Liver (tissue), 9 donors: Measurements from ENCODE around the gene MOGAT2. TPM values are rescaled to one million over a fixed set of nuclear protein-coding genes. Genes with fewer than 3 reads are reported as not detected.

ENCODE experiments used
- DNase-seq: peaks from one replicate; pipeline ENCODE4 v3.0.0-alpha.2; 2017; ENCODE audit warnings: low spot score
- H3K27ac ChIP-seq, 2 donors: one replicate each; pipeline ENCODE4 v1.7.0; 2013; ENCODE audit warnings: inconsistent platforms in 2 of 2, low read length in 2 of 2, control low read depth in 1 of 2, low read depth in 1 of 2, mild to moderate bottlenecking in 1 of 2
- H3K27me3 ChIP-seq, 4 donors: one replicate each; pipeline versions ENCODE4 v1.6.1 to v1.7.0; 2013; ENCODE audit warnings: low read length in 3 of 4, inconsistent platforms in 1 of 4, mild to moderate bottlenecking in 1 of 4, moderate library complexity in 1 of 4; ENCODE audit not compliant: control insufficient read depth in 4 of 4, insufficient read depth in 4 of 4
- H3K36me3 ChIP-seq, 4 donors: one replicate each; pipeline versions ENCODE4 v1.6.1 to v1.7.0; 2013; ENCODE audit warnings: low read length in 3 of 4, mild to moderate bottlenecking in 3 of 4, low read depth in 1 of 4, moderate library complexity in 1 of 4; ENCODE audit not compliant: control insufficient read depth in 4 of 4, insufficient read depth in 3 of 4
- H3K4me1 ChIP-seq, 4 donors: one replicate each; pipeline versions ENCODE4 v1.6.1 to v1.7.0; 2013; ENCODE audit warnings: low read length in 3 of 4, mild to moderate bottlenecking in 3 of 4, moderate library complexity in 1 of 4; ENCODE audit not compliant: control insufficient read depth in 4 of 4, insufficient read depth in 4 of 4
- H3K4me3 ChIP-seq, 3 donors: one replicate each; pipeline versions ENCODE4 v1.6.1 to v1.7.0; 2013; ENCODE audit warnings: low read length in 3 of 3, control low read depth in 1 of 3, low read depth in 1 of 3, mild to moderate bottlenecking in 1 of 3
- H3K9ac ChIP-seq, 2 donors: one replicate each; pipeline ENCODE4 v1.7.0; 2013; ENCODE audit warnings: low read length in 2 of 2, mild to moderate bottlenecking in 2 of 2, moderate library complexity in 2 of 2, control low read depth in 1 of 2, low read depth in 1 of 2
- H3K9me3 ChIP-seq, 4 donors: one replicate each; pipeline versions ENCODE4 v1.6.1 to v1.7.0; 2013; ENCODE audit warnings: low read length in 3 of 4; ENCODE audit not compliant: control insufficient read depth in 4 of 4
- ATF3 ChIP-seq: IDR thresholded peaks from 2 replicates; pipeline ENCODE4 v1.6.1; 2016; ENCODE audit warnings: antibody characterized with exemption
- EGR1 ChIP-seq, 2 donors: IDR thresholded peaks; 2 replicates each; pipeline ENCODE4 v1.6.1; 2016 to 2018; ENCODE audit warnings: antibody characterized with exemption in 2 of 2, low read depth in 2 of 2
- FOXA1 ChIP-seq: IDR thresholded peaks from 2 replicates; pipeline ENCODE4 v1.6.1; 2016; ENCODE audit warnings: antibody characterized with exemption
- FOXA2 ChIP-seq: IDR thresholded peaks from 2 replicates; pipeline ENCODE4 v1.6.1; 2016; ENCODE audit warnings: antibody characterized with exemption
- GABPA ChIP-seq, 2 donors: IDR thresholded peaks in 1 of 2; conservative IDR thresholded peaks in 1 of 2; 2 replicates each; pipeline ENCODE4 v1.6.1; 2016; ENCODE audit warnings: antibody characterized with exemption in 2 of 2, mild to moderate bottlenecking in 1 of 2, moderate library complexity in 1 of 2
- HNF4A ChIP-seq, 2 donors: conservative IDR thresholded peaks; 2 replicates each; pipeline ENCODE4 v1.6.1; 2016; ENCODE audit warnings: antibody characterized with exemption in 2 of 2, mild to moderate bottlenecking in 2 of 2
- HNF4G ChIP-seq: IDR thresholded peaks from 2 replicates; pipeline ENCODE4 v1.6.1; 2016; ENCODE audit warnings: antibody characterized with exemption
- JUND ChIP-seq, 2 donors: IDR thresholded peaks; 2 replicates each; pipeline ENCODE4 v1.6.1; 2016; ENCODE audit warnings: antibody characterized with exemption in 2 of 2
- NR2F2 ChIP-seq: IDR thresholded peaks from 2 replicates; pipeline ENCODE4 v1.6.1; 2016; ENCODE audit warnings: antibody characterized with exemption
- RAD21 ChIP-seq, 2 donors: IDR thresholded peaks; 2 replicates each; pipeline ENCODE4 v1.6.1; 2016; ENCODE audit warnings: antibody characterized with exemption in 2 of 2, mild to moderate bottlenecking in 2 of 2
- REST ChIP-seq: IDR thresholded peaks from 2 replicates; pipeline ENCODE4 v1.6.1; 2016; ENCODE audit warnings: antibody characterized with exemption, mild to moderate bottlenecking
- RXRA ChIP-seq, 2 donors: IDR thresholded peaks; 2 replicates each; pipeline ENCODE4 v1.6.1; 2017 to 2018; ENCODE audit warnings: antibody characterized with exemption in 2 of 2, mild to moderate bottlenecking in 1 of 2
- SP1 ChIP-seq: IDR thresholded peaks from 2 replicates; pipeline ENCODE4 v1.6.1; 2018; ENCODE audit warnings: antibody characterized with exemption, mild to moderate bottlenecking
- TAF1 ChIP-seq: conservative IDR thresholded peaks from 2 replicates; pipeline ENCODE4 v1.6.1; 2016; ENCODE audit warnings: antibody characterized with exemption, mild to moderate bottlenecking
- YY1 ChIP-seq: IDR thresholded peaks from 2 replicates; pipeline ENCODE4 v1.6.1; 2016; ENCODE audit warnings: antibody characterized with exemption, mild to moderate bottlenecking
- whole genome bisulfite sequencing: extraction: QIAGEN DNeasy Blood & Tissue Kit; methylation state at CpG from one replicate; pipeline ENCODE4 v1.1.7; 2013; 5-methylcytosine and 5-hydroxymethylcytosine counted together
- polyA plus RNA-seq, 2 donors: library from polyadenylated mRNA; stranded (reverse) in 1 of 2; unstranded in 1 of 2; fragments of 200-250 nt in 1 of 2; fragments of >200 nt in 1 of 2; fragmentation: Nextera tagmentation in 1 of 2; extraction: Ambion mirVana in 1 of 2; gene quantifications; one replicate each; pipeline versions ENCODE4 v1.2.1 to v1.2.3, GENCODE V29; 2013 to 2015
- total RNA-seq, 2 donors: library from RNA; depleted of rRNA; stranded (reverse); fragments of >200 nt; gene quantifications; one replicate each; pipeline ENCODE4 v1.2.3, GENCODE V29; 2014
- TF ChIP-seq, protein P1 (sequence below): IDR thresholded peaks from 2 replicates; pipeline ENCODE4 v1.6.1; 2016; ENCODE audit warnings: antibody characterized with exemption
- TF ChIP-seq, protein P2 (sequence below): IDR thresholded peaks from 2 replicates; pipeline ENCODE4 v1.6.1; 2016; ENCODE audit warnings: antibody characterized with exemption
- TF ChIP-seq, protein P3 (sequence below): fragments of 150-350 bp; IDR thresholded peaks from 2 replicates; pipeline ENCODE4 v1.5.1; 2017; ENCODE audit warnings: improper control_type of control experiment, low read depth, low read length; ENCODE audit not compliant: missing input control
- donor health status: healthy.
- donor health status: healthy.
- donor health status: healthy.
- donor health status: healthy.
- donor health status: healthy.

Gene MOGAT2
- total and polyA plus RNA-seq, 4 donors: 1.0 to 92.4 (median 37.6) TPM

- H3K4me1 ChIP-seq: no peaks in the 10 kb centered on the region
- WGBS: 88% methylated on average over 12 of the region's 12 CpGs
- no peak overlapping the region for H3K4me3 ChIP-seq
- no peaks in the 10 kb centered on the region for H3K9me3 ChIP-seq
- TF ChIP-seq GABPA (IDR thresholded peaks at IDR 0.05 in 1 of 2, conservative IDR thresholded peaks at IDR 0.05 in 1 of 2) (no peak), FOXA1 (no peak), TAF1 (no peak), SP1 (no peak)
- TF ChIP-seq, protein P1, sequence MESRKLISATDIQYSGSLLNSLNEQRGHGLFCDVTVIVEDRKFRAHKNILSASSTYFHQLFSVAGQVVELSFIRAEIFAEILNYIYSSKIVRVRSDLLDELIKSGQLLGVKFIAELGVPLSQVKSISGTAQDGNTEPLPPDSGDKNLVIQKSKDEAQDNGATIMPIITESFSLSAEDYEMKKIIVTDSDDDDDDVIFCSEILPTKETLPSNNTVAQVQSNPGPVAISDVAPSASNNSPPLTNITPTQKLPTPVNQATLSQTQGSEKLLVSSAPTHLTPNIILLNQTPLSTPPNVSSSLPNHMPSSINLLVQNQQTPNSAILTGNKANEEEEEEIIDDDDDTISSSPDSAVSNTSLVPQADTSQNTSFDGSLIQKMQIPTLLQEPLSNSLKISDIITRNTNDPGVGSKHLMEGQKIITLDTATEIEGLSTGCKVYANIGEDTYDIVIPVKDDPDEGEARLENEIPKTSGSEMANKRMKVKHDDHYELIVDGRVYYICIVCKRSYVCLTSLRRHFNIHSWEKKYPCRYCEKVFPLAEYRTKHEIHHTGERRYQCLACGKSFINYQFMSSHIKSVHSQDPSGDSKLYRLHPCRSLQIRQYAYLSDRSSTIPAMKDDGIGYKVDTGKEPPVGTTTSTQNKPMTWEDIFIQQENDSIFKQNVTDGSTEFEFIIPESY: no peak
- no peaks in the 10 kb centered on the region for H3K27me3 ChIP-seq
- no peak overlapping the region for H3K27ac ChIP-seq
- no peaks in the 10 kb centered on the region for H3K36me3 ChIP-seq
- no peak overlapping the region for H3K9ac ChIP-seq
- no peak for DNase-seq
Measured at GRCh38 chr11:75677909-75678308, 39.7 kb upstream of the MOGAT2 start.

DNA sequence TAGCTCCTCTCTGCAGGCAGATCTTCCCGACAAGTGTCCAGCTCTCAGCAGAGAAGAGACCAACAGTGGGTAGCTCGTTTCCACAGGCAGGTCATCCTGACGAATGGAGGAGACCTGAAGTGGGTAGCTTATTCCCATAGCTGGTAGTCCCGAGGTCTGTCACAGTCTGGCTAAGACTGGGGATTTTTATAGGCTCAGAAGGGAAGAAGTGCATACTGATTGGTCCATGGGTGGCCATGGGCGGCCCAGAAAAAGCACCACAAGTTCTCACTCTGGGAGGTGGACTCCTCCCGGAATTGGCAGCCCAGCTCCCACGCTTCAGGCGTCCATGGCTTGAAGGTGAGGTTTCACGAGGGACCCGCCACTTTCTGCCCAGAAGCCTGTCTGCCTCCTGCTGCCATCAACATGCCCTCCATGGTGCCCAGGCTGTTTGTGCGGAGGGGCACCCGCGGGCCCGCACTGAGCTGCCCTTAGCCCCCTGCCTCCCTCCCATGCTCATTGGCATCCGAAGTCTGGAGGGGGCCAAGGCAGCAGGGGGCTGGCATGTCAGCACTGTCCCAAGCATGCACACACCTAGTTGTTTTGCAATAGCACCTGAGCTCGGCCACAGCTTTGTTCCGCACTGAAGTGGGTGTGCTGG, 38.9 kb upstream of the MOGAT2 start:
- H3K4me1 ChIP-seq: no peaks in the 10 kb centered on the region
- no peaks in the 10 kb centered on the region for H3K9me3 ChIP-seq
- DNase-seq: no peak
- H3K27ac ChIP-seq: no peak overlapping the region
- H3K9ac ChIP-seq: no peak overlapping the region
- TF ChIP-seq SP1 (no peak), FOXA2 (no peak), FOXA1 (no peak), TAF1 (no peak), HNF4G (no peak), REST (no peak), YY1 (no peak), RAD21 (IDR thresholded peaks at IDR 0.05) (no peak)
- TF ChIP-seq, protein P2, sequence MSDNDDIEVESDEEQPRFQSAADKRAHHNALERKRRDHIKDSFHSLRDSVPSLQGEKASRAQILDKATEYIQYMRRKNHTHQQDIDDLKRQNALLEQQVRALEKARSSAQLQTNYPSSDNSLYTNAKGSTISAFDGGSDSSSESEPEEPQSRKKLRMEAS: no peak
- WGBS: 75% methylated on average over 17 of the region's 17 CpGs
- no peaks in the 10 kb centered on the region for H3K27me3 ChIP-seq
- H3K36me3 ChIP-seq: no peaks in the 10 kb centered on the region
- no peak overlapping the region for H3K4me3 ChIP-seq

- Histone ChIP-seq H3K4me3 (no peak overlapping the region), H3K27ac (no peak overlapping the region), H3K36me3 (no peaks in the 10 kb centered on the region), H3K9ac (no peak overlapping the region), H3K9me3 (no peaks in the 10 kb centered on the region), H3K27me3 (no peaks in the 10 kb centered on the region), H3K4me1 (no peaks in the 10 kb centered on the region)
- no peak for DNase-seq
- 80% methylated on average over 11 of the region's 11 CpGs for WGBS
- TF ChIP-seq EGR1 (IDR thresholded peaks at IDR 0.05; ENCODE audit: low read depth in 2 of 2) (no peak), HNF4G (no peak), FOXA2 (no peak), RAD21 (IDR thresholded peaks at IDR 0.05) (no peak), GABPA (IDR thresholded peaks at IDR 0.05 in 1 of 2, conservative IDR thresholded peaks at IDR 0.05 in 1 of 2) (no peak), HNF4A (conservative IDR thresholded peaks at IDR 0.05) (no peak), FOXA1 (no peak), ATF3 (no peak), JUND (IDR thresholded peaks at IDR 0.05) (no peak), RXRA (IDR thresholded peaks at IDR 0.05) (no peak), NR2F2 (no peak), YY1 (no peak)
- TF ChIP-seq, protein P3, sequence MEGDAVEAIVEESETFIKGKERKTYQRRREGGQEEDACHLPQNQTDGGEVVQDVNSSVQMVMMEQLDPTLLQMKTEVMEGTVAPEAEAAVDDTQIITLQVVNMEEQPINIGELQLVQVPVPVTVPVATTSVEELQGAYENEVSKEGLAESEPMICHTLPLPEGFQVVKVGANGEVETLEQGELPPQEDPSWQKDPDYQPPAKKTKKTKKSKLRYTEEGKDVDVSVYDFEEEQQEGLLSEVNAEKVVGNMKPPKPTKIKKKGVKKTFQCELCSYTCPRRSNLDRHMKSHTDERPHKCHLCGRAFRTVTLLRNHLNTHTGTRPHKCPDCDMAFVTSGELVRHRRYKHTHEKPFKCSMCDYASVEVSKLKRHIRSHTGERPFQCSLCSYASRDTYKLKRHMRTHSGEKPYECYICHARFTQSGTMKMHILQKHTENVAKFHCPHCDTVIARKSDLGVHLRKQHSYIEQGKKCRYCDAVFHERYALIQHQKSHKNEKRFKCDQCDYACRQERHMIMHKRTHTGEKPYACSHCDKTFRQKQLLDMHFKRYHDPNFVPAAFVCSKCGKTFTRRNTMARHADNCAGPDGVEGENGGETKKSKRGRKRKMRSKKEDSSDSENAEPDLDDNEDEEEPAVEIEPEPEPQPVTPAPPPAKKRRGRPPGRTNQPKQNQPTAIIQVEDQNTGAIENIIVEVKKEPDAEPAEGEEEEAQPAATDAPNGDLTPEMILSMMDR: no peak
- TF ChIP-seq, protein P2: no peak
Measured at GRCh38 chr11:75679566-75679965, 38.1 kb upstream of the MOGAT2 start.
